ENCODE results near the gene CCSER1. TPM values are rescaled to one million over a fixed set of nuclear protein-coding genes. Genes with fewer than 3 reads are reported as not detected.

CCSER1 gene
- total RNA-seq, 2 experiments from 2014 or later: not detected

DNA sequence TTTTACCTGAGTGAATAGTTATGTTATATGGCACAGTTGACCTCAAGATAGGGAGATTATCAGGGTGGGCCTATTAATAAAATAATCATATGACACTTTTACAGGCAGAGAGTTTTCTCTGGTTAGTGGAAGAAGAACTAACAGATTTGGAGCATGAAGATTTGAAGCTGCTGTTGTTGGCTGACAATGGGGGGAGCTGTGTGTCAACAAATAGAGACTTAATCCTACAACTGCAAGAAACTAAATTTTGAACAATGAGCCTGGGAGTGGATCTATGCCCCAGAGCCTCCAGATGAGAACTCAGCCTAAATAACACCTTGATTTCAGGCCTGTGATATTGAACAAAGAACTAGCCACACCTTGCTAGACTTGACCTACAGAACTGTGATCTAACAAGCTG is 7.2 kb upstream of the CCSER1 start:
- ATAC-seq (no peak), DNase-seq (no peak)
- Mint-ChIP-seq H3K27me3 (peaks cover 13% of the 10 kb centered on the region), H3K4me3 (no peak overlapping the region), H3K4me1 (ENCODE audit: low read depth) (no peaks in the 10 kb centered on the region), H3K36me3 (ENCODE audit: low read depth) (no peaks in the 10 kb centered on the region), H3K9me3 (no peaks in the 10 kb centered on the region), H3K27ac (no peak overlapping the region)
- intact Hi-C loops (cut with micrococcal nuclease): no loop called here
- ChIA-PET CTCF (no interaction called here), POLR2A (no interaction called here)
- TF ChIP-seq, protein P1, sequence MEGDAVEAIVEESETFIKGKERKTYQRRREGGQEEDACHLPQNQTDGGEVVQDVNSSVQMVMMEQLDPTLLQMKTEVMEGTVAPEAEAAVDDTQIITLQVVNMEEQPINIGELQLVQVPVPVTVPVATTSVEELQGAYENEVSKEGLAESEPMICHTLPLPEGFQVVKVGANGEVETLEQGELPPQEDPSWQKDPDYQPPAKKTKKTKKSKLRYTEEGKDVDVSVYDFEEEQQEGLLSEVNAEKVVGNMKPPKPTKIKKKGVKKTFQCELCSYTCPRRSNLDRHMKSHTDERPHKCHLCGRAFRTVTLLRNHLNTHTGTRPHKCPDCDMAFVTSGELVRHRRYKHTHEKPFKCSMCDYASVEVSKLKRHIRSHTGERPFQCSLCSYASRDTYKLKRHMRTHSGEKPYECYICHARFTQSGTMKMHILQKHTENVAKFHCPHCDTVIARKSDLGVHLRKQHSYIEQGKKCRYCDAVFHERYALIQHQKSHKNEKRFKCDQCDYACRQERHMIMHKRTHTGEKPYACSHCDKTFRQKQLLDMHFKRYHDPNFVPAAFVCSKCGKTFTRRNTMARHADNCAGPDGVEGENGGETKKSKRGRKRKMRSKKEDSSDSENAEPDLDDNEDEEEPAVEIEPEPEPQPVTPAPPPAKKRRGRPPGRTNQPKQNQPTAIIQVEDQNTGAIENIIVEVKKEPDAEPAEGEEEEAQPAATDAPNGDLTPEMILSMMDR (IDR thresholded peaks at IDR 0.05): no peak

GRCh38 chr4:90120815-90121214 is 6.4 kb upstream of the CCSER1 start:
- CTCF ChIA-PET: no interaction called here
- Mint-ChIP-seq H3K27me3 (peaks cover 18% of the 10 kb centered on the region), H3K9me3 (no peaks in the 10 kb centered on the region), H3K36me3 (ENCODE audit: low read depth) (no peaks in the 10 kb centered on the region), H3K4me1 (ENCODE audit: low read depth) (no peaks in the 10 kb centered on the region), H3K27ac (no peak overlapping the region), H3K4me3 (no peak overlapping the region)
- DNase-seq (no peak), ATAC-seq (no peak)
- POLR2A ChIA-PET: interaction anchor here (0.6 kb wide), 1 partner anchor 13 kb away, joined by 3 read pairs; no protein-coding TSS in a partner anchor
- TF ChIP-seq, protein P1 (IDR thresholded peaks at IDR 0.05): no peak
- intact Hi-C loops (cut with micrococcal nuclease): no loop called here

DNA sequence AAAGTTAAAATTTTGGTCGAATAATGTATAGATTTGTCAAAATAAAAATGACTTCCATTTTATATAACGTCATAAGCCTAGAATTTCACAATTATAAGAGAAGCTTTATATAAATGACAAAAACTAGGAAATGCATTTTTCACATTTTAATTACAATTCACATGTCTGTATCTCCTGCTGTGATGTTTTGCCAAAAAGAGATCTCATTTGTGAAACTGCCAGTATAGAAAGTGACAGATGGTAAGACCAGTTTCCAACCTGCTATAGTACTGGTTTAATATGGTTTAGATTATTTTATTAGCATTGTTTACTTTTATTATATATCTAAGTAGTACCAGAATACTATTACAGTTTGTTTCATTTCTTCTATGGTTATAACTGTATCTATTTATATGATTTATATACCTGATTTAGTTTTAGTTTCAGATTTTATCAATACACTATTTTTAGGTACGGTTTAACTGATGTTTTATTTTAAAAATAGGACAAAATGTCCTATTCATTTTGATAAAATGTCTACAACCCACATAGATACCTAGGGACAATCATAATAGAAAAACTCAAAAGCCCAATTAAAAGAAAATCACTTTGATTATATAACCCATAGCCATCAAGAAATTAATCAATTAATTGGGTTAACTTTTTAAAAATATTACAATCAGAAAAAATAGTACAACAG is 5.4 kb upstream of the CCSER1 start:
- ChIA-PET POLR2A (no interaction called here), CTCF (no interaction called here)
- ATAC-seq: no peak
- DNase-seq: no peak
- TF ChIP-seq, protein P1 (IDR thresholded peaks at IDR 0.05): no peak
- Mint-ChIP-seq H3K4me3 (no peak overlapping the region), H3K27ac (no peak overlapping the region), H3K9me3 (no peaks in the 10 kb centered on the region), H3K36me3 (ENCODE audit: low read depth) (no peaks in the 10 kb centered on the region), H3K4me1 (ENCODE audit: low read depth) (peaks cover 1% of the 10 kb centered on the region), H3K27me3 (peaks cover 28% of the 10 kb centered on the region)
- intact Hi-C loops (cut with micrococcal nuclease): no loop called here

DNA sequence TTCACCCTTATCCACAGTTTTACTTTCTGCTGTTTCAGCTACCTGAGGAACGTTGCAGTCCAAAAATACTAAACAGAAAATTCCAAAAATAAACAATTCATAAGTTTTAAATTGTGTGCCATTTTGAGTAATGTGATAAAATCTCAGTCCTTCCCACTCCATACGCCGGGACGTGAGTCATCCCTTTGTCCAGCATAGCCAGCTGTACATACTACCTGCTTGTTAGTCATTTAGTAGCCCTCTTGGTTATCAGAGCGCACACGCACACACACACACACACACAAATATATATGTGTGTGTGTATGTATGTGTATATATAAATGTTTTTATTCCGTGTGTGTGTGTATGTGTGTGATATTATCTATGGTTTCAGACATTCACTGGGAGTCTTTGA is 4.8 kb upstream of the CCSER1 start:
- no peaks in the 10 kb centered on the region for H3K9me3 Mint-ChIP-seq
- TF ChIP-seq, protein P1 (IDR thresholded peaks at IDR 0.05): no peak
- H3K27ac Mint-ChIP-seq: no peak overlapping the region
- no peak for ATAC-seq
- peaks cover 32% of the 10 kb centered on the region for H3K27me3 Mint-ChIP-seq
- H3K36me3 Mint-ChIP-seq (ENCODE audit: low read depth): no peaks in the 10 kb centered on the region
- H3K4me3 Mint-ChIP-seq: no peak overlapping the region
- ChIA-PET POLR2A (no interaction called here), CTCF (no interaction called here)
- peaks cover 4% of the 10 kb centered on the region for H3K4me1 Mint-ChIP-seq (ENCODE audit: low read depth)
- DNase-seq: no peak
- intact Hi-C loops (cut with micrococcal nuclease): no loop called here

GRCh38 chr4:90124276-90124675 is 2.9 kb upstream of the CCSER1 start:
- Mint-ChIP-seq H3K27me3 (peaks cover 39% of the 10 kb centered on the region), H3K9me3 (no peaks in the 10 kb centered on the region), H3K4me1 (ENCODE audit: low read depth) (peaks cover 12% of the 10 kb centered on the region), H3K4me3 (no peak overlapping the region), H3K27ac (no peak overlapping the region), H3K36me3 (ENCODE audit: low read depth) (no peaks in the 10 kb centered on the region)
- ATAC-seq: no peak
- TF ChIP-seq, protein P1 (IDR thresholded peaks at IDR 0.05): no peak
- POLR2A ChIA-PET: no interaction called here
- CTCF ChIA-PET: no interaction called here
- intact Hi-C loops (cut with micrococcal nuclease): no loop called here
- DNase-seq: no peak

All from activated CD8-positive, alpha-beta T cell treated with anti-CD3 and anti-CD28 coated beads for 36 hours (primary cell).